ENCODE results near the gene VIPR2. TPM values are rescaled to one million over a fixed set of nuclear protein-coding genes. Genes with fewer than 3 reads are reported as not detected.

The VIPR2 gene
- polyA plus RNA-seq, 3 donors, result not detected

DNA sequence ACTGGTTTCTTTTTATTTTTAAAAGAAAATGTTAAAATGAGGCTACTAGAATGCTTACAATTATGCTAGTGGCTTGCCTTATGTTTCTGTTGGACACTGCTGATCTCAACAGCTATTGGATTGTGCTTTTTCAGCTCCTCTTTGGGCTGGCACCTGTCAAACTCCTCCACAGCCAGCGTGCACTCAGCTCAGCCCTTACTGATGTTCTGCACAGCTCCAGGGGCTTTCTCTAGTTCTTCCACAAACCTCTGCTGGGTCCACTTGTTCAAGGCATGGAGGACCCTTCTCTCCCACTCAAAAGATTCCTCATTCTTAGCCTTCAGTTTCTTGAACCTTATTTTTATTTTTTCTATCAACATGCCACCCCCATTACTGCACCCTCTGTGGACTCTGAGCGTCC is 96.0 kb downstream of the VIPR2 start:
- H3K9ac ChIP-seq (ENCODE audit: insufficient read depth, low read length, poor library complexity, severe bottlenecking), result no peak overlapping the region
- Mint-ChIP-seq H3K9me3 (peaks cover 0 to 3% (median 3%) of the 10 kb centered on the region in 7 donors), H3K4me1 (no peaks in the 10 kb centered on the region), H3K27me3 (ENCODE audit: low read depth in 3 of 3) (peaks cover 5 to 12% (median 5%) of the 10 kb centered on the region in 3 donors), H3K27ac (no peak overlapping the region), H3K36me3 (no peaks in the 10 kb centered on the region), H3K4me3 (no peak overlapping the region)
- TF ChIP-seq, protein P1, sequence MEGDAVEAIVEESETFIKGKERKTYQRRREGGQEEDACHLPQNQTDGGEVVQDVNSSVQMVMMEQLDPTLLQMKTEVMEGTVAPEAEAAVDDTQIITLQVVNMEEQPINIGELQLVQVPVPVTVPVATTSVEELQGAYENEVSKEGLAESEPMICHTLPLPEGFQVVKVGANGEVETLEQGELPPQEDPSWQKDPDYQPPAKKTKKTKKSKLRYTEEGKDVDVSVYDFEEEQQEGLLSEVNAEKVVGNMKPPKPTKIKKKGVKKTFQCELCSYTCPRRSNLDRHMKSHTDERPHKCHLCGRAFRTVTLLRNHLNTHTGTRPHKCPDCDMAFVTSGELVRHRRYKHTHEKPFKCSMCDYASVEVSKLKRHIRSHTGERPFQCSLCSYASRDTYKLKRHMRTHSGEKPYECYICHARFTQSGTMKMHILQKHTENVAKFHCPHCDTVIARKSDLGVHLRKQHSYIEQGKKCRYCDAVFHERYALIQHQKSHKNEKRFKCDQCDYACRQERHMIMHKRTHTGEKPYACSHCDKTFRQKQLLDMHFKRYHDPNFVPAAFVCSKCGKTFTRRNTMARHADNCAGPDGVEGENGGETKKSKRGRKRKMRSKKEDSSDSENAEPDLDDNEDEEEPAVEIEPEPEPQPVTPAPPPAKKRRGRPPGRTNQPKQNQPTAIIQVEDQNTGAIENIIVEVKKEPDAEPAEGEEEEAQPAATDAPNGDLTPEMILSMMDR (IDR thresholded peaks at IDR 0.05), result no peak
- H2AFZ ChIP-seq (ENCODE audit: insufficient read depth, low read depth, low read length, poor library complexity, severe bottlenecking), result no peak overlapping the region
- no peaks in the 10 kb centered on the region for H3K4me1 ChIP-seq (ENCODE audit: control insufficient read depth in 1 of 2, insufficient read depth in 2 of 2, low read length in 2 of 2)
- no peaks in the 10 kb centered on the region for H3K79me2 ChIP-seq (ENCODE audit: insufficient read depth, low read length)
- H3K9me3 ChIP-seq (replicated peaks in 1 of 2; ENCODE audit: control insufficient read depth in 1 of 2, insufficient read depth in 1 of 2, low read length in 2 of 2), result peaks cover 0 to 3% of the 10 kb centered on the region in 2 donors
- no peaks in the 10 kb centered on the region for H4K20me1 ChIP-seq (ENCODE audit: insufficient read depth, low read length)
- no peaks in the 10 kb centered on the region for H3K27me3 ChIP-seq (ENCODE audit: control insufficient read depth in 2 of 2, insufficient read depth in 2 of 2, low read length in 2 of 2)
- 83% methylated on average over 2 of the region's 2 CpGs for WGBS (ENCODE audit: insufficient coverage)
- no peak overlapping the region for H3K27ac ChIP-seq (ENCODE audit: low read depth in 1 of 2, low read length in 2 of 2)
- no peaks in the 10 kb centered on the region for H3K36me3 ChIP-seq (replicated peaks in 1 of 2; ENCODE audit: control insufficient read depth in 1 of 2, insufficient read depth in 2 of 2, low read length in 2 of 2)
- DNase-seq, result no peak
- H3K4me3 ChIP-seq (replicated peaks in 1 of 3; ENCODE audit: low read depth in 2 of 3, low read length in 3 of 3), result no peak overlapping the region
- intact Hi-C loops (cut with micrococcal nuclease), result no loop called here
- no peak overlapping the region for H3K4me2 ChIP-seq (replicated peaks; ENCODE audit: extremely low read depth, low read length, poor library complexity, severe bottlenecking)

DNA sequence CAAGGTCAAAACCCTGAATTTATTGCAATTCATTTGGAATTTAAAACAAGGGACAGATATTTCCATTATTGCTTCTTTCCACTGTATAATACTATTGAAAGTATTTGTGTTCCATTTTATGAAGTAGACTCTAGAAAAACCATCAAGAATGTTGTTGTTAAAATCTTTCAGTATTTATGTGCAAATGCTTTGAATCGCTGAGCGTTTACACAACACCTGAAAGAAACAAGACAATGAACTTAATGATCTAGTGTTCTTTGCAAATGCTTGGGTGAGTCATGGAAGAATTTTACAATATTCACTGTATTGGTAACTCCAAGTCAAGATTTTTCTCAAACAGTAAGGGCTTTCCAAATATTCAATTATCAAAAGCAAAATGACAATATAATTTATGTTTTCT is 97.1 kb downstream of the VIPR2 start:
- Mint-ChIP-seq H3K36me3 (no peaks in the 10 kb centered on the region), H3K9me3 (peaks cover 0 to 9% (median 3%) of the 10 kb centered on the region in 7 donors), H3K27ac (no peak overlapping the region), H3K4me3 (no peak overlapping the region), H3K27me3 (ENCODE audit: low read depth in 3 of 3) (peaks cover 5 to 12% (median 7%) of the 10 kb centered on the region in 3 donors), H3K4me1 (no peaks in the 10 kb centered on the region)
- no CpG with 5 or more reads among the region's 2 CpGs for WGBS (ENCODE audit: insufficient coverage)
- Histone ChIP-seq H4K20me1 (ENCODE audit: insufficient read depth, low read length) (no peaks in the 10 kb centered on the region), H3K4me2 (replicated peaks; ENCODE audit: extremely low read depth, low read length, poor library complexity, severe bottlenecking) (no peak overlapping the region), H3K4me3 (replicated peaks in 1 of 3; ENCODE audit: low read depth in 2 of 3, low read length in 3 of 3) (no peak overlapping the region), H2AFZ (ENCODE audit: insufficient read depth, low read depth, low read length, poor library complexity, severe bottlenecking) (no peak overlapping the region), H3K9me3 (replicated peaks in 1 of 2; ENCODE audit: control insufficient read depth in 1 of 2, insufficient read depth in 1 of 2, low read length in 2 of 2) (peaks cover 0 to 3% of the 10 kb centered on the region in 2 donors), H3K27ac (ENCODE audit: low read depth in 1 of 2, low read length in 2 of 2) (no peak overlapping the region), H3K27me3 (ENCODE audit: control insufficient read depth in 2 of 2, insufficient read depth in 2 of 2, low read length in 2 of 2) (no peaks in the 10 kb centered on the region), H3K4me1 (ENCODE audit: control insufficient read depth in 1 of 2, insufficient read depth in 2 of 2, low read length in 2 of 2) (no peaks in the 10 kb centered on the region), H3K9ac (ENCODE audit: insufficient read depth, low read length, poor library complexity, severe bottlenecking) (no peak overlapping the region), H3K79me2 (ENCODE audit: insufficient read depth, low read length) (no peaks in the 10 kb centered on the region), H3K36me3 (replicated peaks in 1 of 2; ENCODE audit: control insufficient read depth in 1 of 2, insufficient read depth in 2 of 2, low read length in 2 of 2) (no peaks in the 10 kb centered on the region)
- no peak for DNase-seq
- TF ChIP-seq, protein P1 (IDR thresholded peaks at IDR 0.05), result no peak
- intact Hi-C loops (cut with micrococcal nuclease), result no loop called here

Measured in CD14-positive monocyte (primary cell).